Kidney epithelial cell (primary cell): Measurements from ENCODE around the gene BAMBI. TPM values are rescaled to one million over a fixed set of nuclear protein-coding genes. Genes with fewer than 3 reads are reported as not detected.

Source experiments
- DNase-seq: peaks from one replicate; pipeline ENCODE4 v3.0.0-alpha.2; 2010; ENCODE audit warnings: low read depth
- H3K27me3 ChIP-seq: 2 replicates; pipeline ENCODE4 v1.6.0; 2011; ENCODE audit warnings: low read length; ENCODE audit not compliant: control insufficient read depth, insufficient read depth
- H3K36me3 ChIP-seq: 2 replicates; pipeline ENCODE4 v1.5.1; 2011; ENCODE audit warnings: low read length; ENCODE audit not compliant: control insufficient read depth, insufficient read depth
- H3K4me3 ChIP-seq: 2 replicates; pipeline ENCODE4 v1.5.1; 2011; ENCODE audit warnings: low read depth, mild to moderate bottlenecking, control low read depth, low read length
- CTCF ChIP-seq: IDR thresholded peaks from 2 replicates; pipeline ENCODE4 v1.5.1; 2011; ENCODE audit warnings: mild to moderate bottlenecking, moderate library complexity, low read length, control low read depth, inconsistent platforms; ENCODE audit not compliant: insufficient read depth, poor library complexity, severe bottlenecking
- total RNA-seq: library from RNA; depleted of rRNA; stranded (reverse); fragments of >200 nt; gene quantifications from 2 replicates; pipeline ENCODE4 v1.2.3, GENCODE V29; 2015

BAMBI gene
- total RNA-seq, 1 donor from 2014 or later, result 28.5 TPM

- no peaks in the 10 kb centered on the region for H3K27me3 ChIP-seq
- no peak for TF ChIP-seq CTCF
- H3K36me3 ChIP-seq, result no peaks in the 10 kb centered on the region
- no peak for DNase-seq
- H3K4me3 ChIP-seq, result no peak overlapping the region
Observed at GRCh38 chr10:28691187-28691694, 13.9 kb downstream of the BAMBI start.

- TF ChIP-seq CTCF, result no peak
- Histone ChIP-seq H3K27me3 (no peaks in the 10 kb centered on the region), H3K36me3 (no peaks in the 10 kb centered on the region), H3K4me3 (no peak overlapping the region)
- DNase-seq, result no peak
Observed at GRCh38 chr10:28692050-28692449, 14.7 kb downstream of the BAMBI start.

- no peak for DNase-seq
- Histone ChIP-seq H3K36me3 (no peaks in the 10 kb centered on the region), H3K4me3 (no peak overlapping the region), H3K27me3 (no peaks in the 10 kb centered on the region)
- TF ChIP-seq CTCF, result no peak
Observed at GRCh38 chr10:28694530-28694929, 17.2 kb downstream of the BAMBI start.

- no peak for DNase-seq
- H3K36me3 ChIP-seq, result no peaks in the 10 kb centered on the region
- no peak overlapping the region for H3K4me3 ChIP-seq
- no peak for TF ChIP-seq CTCF
- no peaks in the 10 kb centered on the region for H3K27me3 ChIP-seq
Observed at GRCh38 chr10:28698075-28698474, 20.8 kb downstream of the BAMBI start.

- no peak for DNase-seq
- no peaks in the 10 kb centered on the region for H3K36me3 ChIP-seq
- H3K27me3 ChIP-seq, result no peaks in the 10 kb centered on the region
- TF ChIP-seq CTCF, result no peak
- H3K4me3 ChIP-seq, result no peak overlapping the region
Observed at GRCh38 chr10:28704464-28705161, 27.3 kb downstream of the BAMBI start.

GRCh38 chr10:28705472-28705871 is 28.2 kb downstream of the BAMBI start:
- no peak overlapping the region for H3K4me3 ChIP-seq
- no peak for TF ChIP-seq CTCF

More at GRCh38 chr10:28705472-28705871, 28.2 kb downstream of the BAMBI start:
- no peak for DNase-seq
- Histone ChIP-seq H3K36me3 (no peaks in the 10 kb centered on the region), H3K27me3 (no peaks in the 10 kb centered on the region)
